CD4-positive, alpha-beta T cell treated with Interleukin-4 for 1 hour (primary cell): Measurements from ENCODE around the gene CPLX1.
"Not testable (repeated sequence)": the region's sequence is repeated elsewhere in the genome, so short reads cannot be mapped to it uniquely, and the experiment has no call there.

Experiments used
- DNase-seq, 2 donors: peaks; one replicate each; pipeline ENCODE4 v3.0.0-alpha.2; 2020 to 2022

The CPLX1 gene

GRCh38 chr4:751676-752075, 74.3 kb downstream of the CPLX1 start:
- DNase-seq = no peak

- DNase-seq = no peak
These were observed 75.9 kb downstream of the CPLX1 start for GRCh38 chr4:749698-750666.

GRCh38 chr4:748461-748860, 77.5 kb downstream of the CPLX1 start:
- DNase-seq = no peak

- DNase-seq = no peak
These were observed 78.3 kb downstream of the CPLX1 start for GRCh38 chr4:747546-748170.

- DNase-seq = no peak
These were observed 81.6 kb downstream of the CPLX1 start for GRCh38 chr4:744212-744841.

GRCh38 chr4:743463-744211, 82.3 kb downstream of the CPLX1 start:
- DNase-seq = no peak

GRCh38 chr4:742742-743311, 83.1 kb downstream of the CPLX1 start:
- DNase-seq = peak; percentile 73 to 77

GRCh38 chr4:742096-742741, 83.7 kb downstream of the CPLX1 start:
- DNase-seq = no peak

GRCh38 chr4:740656-741282, 85.2 kb downstream of the CPLX1 start:
- no peak for DNase-seq

- DNase-seq = no peak
These were observed 85.9 kb downstream of the CPLX1 start for GRCh38 chr4:740011-740410.

- no peak for DNase-seq
These were observed 86.4 kb downstream of the CPLX1 start for GRCh38 chr4:739569-739968.

GRCh38 chr4:738781-739280, 87.1 kb downstream of the CPLX1 start:
- no peak for DNase-seq

GRCh38 chr4:736561-736960, 89.4 kb downstream of the CPLX1 start:
- DNase-seq = not testable (repeated sequence)

GRCh38 chr4:735583-735982, 90.3 kb downstream of the CPLX1 start:
- DNase-seq = no peak
